GM23338 (cell line): ENCODE results near the gene SMG7. TPM values are rescaled to one million over a fixed set of nuclear protein-coding genes. Genes with fewer than 3 reads are reported as not detected.

Experiments
- ATAC-seq: fragments of 200-7000 bp; cut with Tn5 transposase; 3 replicates; pipeline ENCODE4 v1.9.1; 2020
- DNase-seq: peaks from one replicate; pipeline ENCODE4 v3.0.0-alpha.2; 2015; ENCODE audit warnings: low spot score
- H2AFZ ChIP-seq: fragments of 200-600 bp; sonication (generic); 2 replicates; pipeline ENCODE4 v1.8.0; 2016; ENCODE audit warnings: antibody characterized with exemption, mild to moderate bottlenecking, moderate library complexity
- H3F3A ChIP-seq: fragments of 200-600 bp; sonication (generic); replicated peaks from 2 replicates; pipeline ENCODE4 v1.8.0; 2017; ENCODE audit warnings: antibody characterized with exemption, mixed run types, low read depth
- H3K27ac ChIP-seq: fragments of 200-600 bp; sonication (generic); 2 replicates; pipeline ENCODE4 v1.6.1; 2016; ENCODE audit warnings: low read depth
- H3K27me3 ChIP-seq: fragments of 200-600 bp; sonication (generic); 2 replicates; pipeline ENCODE4 v1.8.0; 2016; ENCODE audit warnings: mild to moderate bottlenecking, mixed run types, moderate library complexity; ENCODE audit not compliant: insufficient read depth
- H3K36me3 ChIP-seq: fragments of 200-600 bp; sonication (generic); 2 replicates; pipeline ENCODE4 v1.8.0; 2016; ENCODE audit warnings: mild to moderate bottlenecking; ENCODE audit not compliant: insufficient read depth
- H3K4me1 ChIP-seq: fragments of 200-600 bp; sonication (generic); 2 replicates; pipeline ENCODE4 v1.8.0; 2016; ENCODE audit warnings: mild to moderate bottlenecking, moderate library complexity; ENCODE audit not compliant: insufficient read depth
- H3K4me2 ChIP-seq: fragments of 200-600 bp; sonication (generic); 2 replicates; pipeline ENCODE4 v1.7.1; 2017; ENCODE audit warnings: mixed run types
- H3K4me3 ChIP-seq: fragments of 200-600 bp; sonication (generic); 2 replicates; pipeline ENCODE4 v1.6.1; 2016; ENCODE audit warnings: mixed run types
- H3K79me2 ChIP-seq: fragments of 200-600 bp; sonication (generic); replicated peaks from 2 replicates; pipeline ENCODE4 v1.8.0; 2017; ENCODE audit warnings: mild to moderate bottlenecking; ENCODE audit not compliant: insufficient read depth
- H3K9me2 ChIP-seq: fragments of 200-600 bp; sonication (generic); 2 replicates; pipeline ENCODE4 v1.8.0; 2017; ENCODE audit not compliant: insufficient read depth
- H4K20me1 ChIP-seq: fragments of 200-600 bp; sonication (generic); replicated peaks from 2 replicates; pipeline ENCODE4 v1.8.0; 2017; ENCODE audit warnings: mild to moderate bottlenecking; ENCODE audit not compliant: insufficient read depth
- H3K27ac Mint-ChIP-seq: 2 replicates; pipeline ENCODE4 v1.8.0; 2020; ENCODE audit warnings: inconsistent platforms, mild to moderate bottlenecking, moderate library complexity, mixed read lengths
- H3K27me3 Mint-ChIP-seq: 3 replicates; pipeline ENCODE4 v1.8.0; 2022; ENCODE audit warnings: low read depth, mild to moderate bottlenecking, moderate library complexity, mixed read lengths, inconsistent platforms; ENCODE audit not compliant: insufficient read depth, poor library complexity
- H3K36me3 Mint-ChIP-seq: 3 replicates; pipeline ENCODE4 v1.8.0; 2021; ENCODE audit warnings: low read depth, mild to moderate bottlenecking, inconsistent platforms, moderate library complexity, mixed read lengths
- H3K4me1 Mint-ChIP-seq: 3 replicates; pipeline ENCODE4 v1.8.0; 2020; ENCODE audit warnings: mild to moderate bottlenecking, inconsistent platforms, mixed read lengths
- H3K4me3 Mint-ChIP-seq: 3 replicates; pipeline ENCODE4 v1.8.0; 2021; ENCODE audit warnings: moderate library complexity, mild to moderate bottlenecking, inconsistent platforms, mixed read lengths
- H3K9me3 Mint-ChIP-seq: 3 replicates; pipeline ENCODE4 v1.8.0; 2020; ENCODE audit warnings: moderate library complexity, mild to moderate bottlenecking, inconsistent platforms, mixed read lengths
- CREB1 ChIP-seq: fragments of 250-450 bp; sonication (Bioruptor Pico); IDR thresholded peaks from 2 replicates; pipeline ENCODE4 v1.5.0; 2020; ENCODE audit warnings: low read depth, mild to moderate bottlenecking, moderate library complexity
- ETS1 ChIP-seq: IDR thresholded peaks from 2 replicates; pipeline ENCODE4 v1.6.1; 2016; ENCODE audit warnings: antibody characterized with exemption
- EZH2 ChIP-seq: fragments of 200-600 bp; sonication (generic); IDR thresholded peaks from one replicate; pipeline ENCODE4 v1.8.0; 2017; ENCODE audit warnings: antibody characterized with exemption, mild to moderate bottlenecking, low read depth; ENCODE audit not compliant: unreplicated experiment
- EZH2phosphoT487 ChIP-seq: fragments of 200-600 bp; sonication (generic); IDR thresholded peaks from one replicate; pipeline ENCODE4 v1.8.1; 2018; ENCODE audit warnings: antibody characterized with exemption; ENCODE audit not compliant: unreplicated experiment
- JUNB ChIP-seq: IDR thresholded peaks from one replicate; pipeline ENCODE4 v1.6.1; 2016; ENCODE audit warnings: antibody characterized with exemption; ENCODE audit not compliant: unreplicated experiment
- NANOG ChIP-seq: IDR thresholded peaks from 2 replicates; pipeline ENCODE4 v1.6.1; 2016; ENCODE audit warnings: antibody characterized with exemption, borderline replicate concordance
- POLR2AphosphoS5 ChIP-seq: IDR thresholded peaks from 2 replicates; pipeline ENCODE4 v1.6.1; 2016; ENCODE audit warnings: antibody characterized with exemption, low read depth
- REST ChIP-seq: IDR thresholded peaks from one replicate; pipeline ENCODE4 v1.6.1; 2018; ENCODE audit warnings: antibody characterized with exemption; ENCODE audit not compliant: unreplicated experiment
- STAT1 ChIP-seq: IDR thresholded peaks from one replicate; pipeline ENCODE4 v1.6.1; 2016; ENCODE audit warnings: antibody characterized with exemption; ENCODE audit not compliant: unreplicated experiment
- ZNF114 ChIP-seq: fragments of 250-450 bp; sonication (Bioruptor Pico); IDR thresholded peaks from 2 replicates; pipeline ENCODE4 v1.5.0; 2020; ENCODE audit warnings: mild to moderate bottlenecking, moderate library complexity
- ZNF331 ChIP-seq: fragments of 250-450 bp; sonication (Bioruptor Pico); IDR thresholded peaks from 2 replicates; pipeline ENCODE4 v1.5.0; 2020; ENCODE audit warnings: low read depth, mild to moderate bottlenecking, moderate library complexity
- ZNF462 ChIP-seq: fragments of 250-450 bp; sonication (Bioruptor Pico); IDR thresholded peaks from 2 replicates; pipeline ENCODE4 v1.5.0; 2020; ENCODE audit warnings: mild to moderate bottlenecking, moderate library complexity
- polyA plus RNA-seq: library from polyadenylated mRNA; unstranded; fragments of >200 nt; fragmentation: Nextera tagmentation; extraction: Ambion mirVana; gene quantifications from 2 replicates; pipeline ENCODE4 v1.2.1, GENCODE V29; 2016
- total RNA-seq: library from RNA; depleted of rRNA; stranded (reverse); fragments of >200 nt; shearing (Covaris generic); gene quantifications from 2 replicates; pipeline ENCODE4 v1.2.3, GENCODE V29; 2014
- TF ChIP-seq, protein P1 (sequence below), 2 experiments: fragments of 200-600 bp in 1 of 2; sonication (generic) in 1 of 2; conservative IDR thresholded peaks; 2 replicates each; pipeline versions ENCODE4 v1.5.1 to v1.6.1; 2016 to 2017; ENCODE audit warnings: antibody characterized with exemption in 2 of 2, low read depth in 2 of 2, mild to moderate bottlenecking in 2 of 2, moderate library complexity in 1 of 2

Gene SMG7
- total and polyA plus RNA-seq, 2 experiments from 2014 or later: 33.0 to 79.4 TPM

DNA sequence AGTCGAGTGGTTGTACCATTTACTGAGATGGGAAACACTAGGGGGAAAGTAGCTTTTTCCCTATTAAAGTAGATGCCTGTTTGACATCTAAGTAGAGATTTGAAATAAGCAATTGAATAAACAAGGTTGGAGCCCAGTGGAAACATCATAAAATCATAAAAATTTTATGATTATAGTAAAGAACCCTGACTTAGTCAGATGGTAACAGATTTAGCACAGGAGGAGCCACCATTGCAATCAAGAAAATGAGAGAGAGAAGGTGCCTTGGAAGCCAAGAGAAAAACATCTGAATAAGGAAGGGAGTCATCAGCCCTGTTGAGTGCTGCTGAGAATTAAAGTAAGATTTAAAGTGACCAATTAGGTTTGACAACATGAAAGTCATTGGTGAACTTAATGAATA lies 49.8 kb downstream of the SMG7 start:
- no peak overlapping the region for H3K27ac Mint-ChIP-seq
- peaks cover 11% of the 10 kb centered on the region; the same call in 1 of the 2 replicates for H3K36me3 ChIP-seq
- no peaks in the 10 kb centered on the region for H3K4me1 Mint-ChIP-seq

More for the DNA sequence above, 49.8 kb downstream of the SMG7 start:
- Histone ChIP-seq H3K4me2 (no peak overlapping the region), H3F3A (no peaks in the 10 kb centered on the region), H3K9me2 (no peaks in the 10 kb centered on the region), H3K4me1 (no peaks in the 10 kb centered on the region), H4K20me1 (no peaks in the 10 kb centered on the region), H2AFZ (no peak overlapping the region), H3K27me3 (no peaks in the 10 kb centered on the region), H3K79me2 (no peaks in the 10 kb centered on the region), H3K27ac (no peak overlapping the region), H3K4me3 (no peak overlapping the region)
- Mint-ChIP-seq H3K9me3 (no peaks in the 10 kb centered on the region), H3K36me3 (peaks cover 39% of the 10 kb centered on the region), H3K27me3 (no peaks in the 10 kb centered on the region), H3K4me3 (no peak overlapping the region)
- no peak for ATAC-seq
- TF ChIP-seq, protein P1, sequence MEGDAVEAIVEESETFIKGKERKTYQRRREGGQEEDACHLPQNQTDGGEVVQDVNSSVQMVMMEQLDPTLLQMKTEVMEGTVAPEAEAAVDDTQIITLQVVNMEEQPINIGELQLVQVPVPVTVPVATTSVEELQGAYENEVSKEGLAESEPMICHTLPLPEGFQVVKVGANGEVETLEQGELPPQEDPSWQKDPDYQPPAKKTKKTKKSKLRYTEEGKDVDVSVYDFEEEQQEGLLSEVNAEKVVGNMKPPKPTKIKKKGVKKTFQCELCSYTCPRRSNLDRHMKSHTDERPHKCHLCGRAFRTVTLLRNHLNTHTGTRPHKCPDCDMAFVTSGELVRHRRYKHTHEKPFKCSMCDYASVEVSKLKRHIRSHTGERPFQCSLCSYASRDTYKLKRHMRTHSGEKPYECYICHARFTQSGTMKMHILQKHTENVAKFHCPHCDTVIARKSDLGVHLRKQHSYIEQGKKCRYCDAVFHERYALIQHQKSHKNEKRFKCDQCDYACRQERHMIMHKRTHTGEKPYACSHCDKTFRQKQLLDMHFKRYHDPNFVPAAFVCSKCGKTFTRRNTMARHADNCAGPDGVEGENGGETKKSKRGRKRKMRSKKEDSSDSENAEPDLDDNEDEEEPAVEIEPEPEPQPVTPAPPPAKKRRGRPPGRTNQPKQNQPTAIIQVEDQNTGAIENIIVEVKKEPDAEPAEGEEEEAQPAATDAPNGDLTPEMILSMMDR (conservative IDR thresholded peaks at IDR 0.05; ENCODE audit: low read depth in 2 of 2): no peak
- TF ChIP-seq ZNF331 (no peak), ZNF462 (no peak), EZH2phosphoT487 (no peak), ZNF114 (no peak), JUNB (no peak), ETS1 (no peak), EZH2 (no peak), POLR2AphosphoS5 (no peak), NANOG (no peak), CREB1 (CRISPR knock-in tag) (no peak), STAT1 (no peak), REST (no peak)
- no peak for DNase-seq
